CD4-positive, alpha-beta memory T cell (primary cell): Measurements from ENCODE around the gene ABI1. TPM values are rescaled to one million over a fixed set of nuclear protein-coding genes. Genes with fewer than 3 reads are reported as not detected.

ENCODE experiments used
- CTCF ChIA-PET: fragments of 350-600 bp; sonication (Branson Sonifier 250); formaldehyde crosslinking; loops from one replicate; lab custom pipeline; 2021; ENCODE audit warnings: inconsistent platforms; ENCODE audit not compliant: partially characterized antibody; lab: Charles Lee
- POLR2A ChIA-PET: fragments of 350-600 bp; sonication (Branson Sonifier 250); formaldehyde crosslinking; loops from one replicate; lab custom pipeline; 2021; ENCODE audit not compliant: partially characterized antibody; lab: Charles Lee
- DNase-seq, 5 donors: peaks; one replicate each; pipeline versions ENCODE4 v3.0.0 to v3.0.0-alpha.2; 2020 to 2022; ENCODE audit warnings: mixed read lengths in 1 of 5
- H3K27ac ChIP-seq: one replicate; pipeline ENCODE4 v1.7.0; 2013; ENCODE audit warnings: low read depth, low read length
- H3K27me3 ChIP-seq: 2 replicates; pipeline ENCODE4 v1.7.0; 2013; ENCODE audit warnings: mild to moderate bottlenecking, low read length, moderate library complexity; ENCODE audit not compliant: insufficient read depth
- H3K36me3 ChIP-seq: 2 replicates; pipeline ENCODE4 v1.7.0; 2013; ENCODE audit warnings: mild to moderate bottlenecking, low read length, moderate library complexity; ENCODE audit not compliant: insufficient read depth
- H3K4me1 ChIP-seq: 2 replicates; pipeline ENCODE4 v1.7.0; 2013; ENCODE audit warnings: mild to moderate bottlenecking, low read length, moderate library complexity; ENCODE audit not compliant: insufficient read depth
- H3K4me3 ChIP-seq, 2 donors: one replicate each; pipeline ENCODE4 v1.7.0; 2013; ENCODE audit warnings: low read length in 2 of 2, mild to moderate bottlenecking in 1 of 2
- H3K9me3 ChIP-seq, 2 donors: one replicate each; pipeline ENCODE4 v1.7.0; 2013; ENCODE audit warnings: low read length in 2 of 2, control low read depth in 1 of 2; ENCODE audit not compliant: control insufficient read depth in 1 of 2
- H3K27ac Mint-ChIP-seq, 7 donors: one replicate each; pipeline ENCODE4 v1.8.0; 2020 to 2021; ENCODE audit warnings: mixed read lengths in 7 of 7, mild to moderate bottlenecking in 6 of 7, inconsistent platforms in 3 of 7, moderate library complexity in 3 of 7
- H3K27me3 Mint-ChIP-seq, 2 donors: one replicate each; pipeline ENCODE4 v1.8.0; 2020 to 2021; ENCODE audit warnings: mixed read lengths in 2 of 2
- H3K36me3 Mint-ChIP-seq, 2 donors: one replicate each; pipeline ENCODE4 v1.8.0; 2020 to 2021; ENCODE audit warnings: mixed read lengths in 2 of 2, inconsistent platforms in 1 of 2, mild to moderate bottlenecking in 1 of 2
- H3K4me1 Mint-ChIP-seq, 4 donors: one replicate each; pipeline ENCODE4 v1.8.0; 2020 to 2021; ENCODE audit warnings: mixed read lengths in 4 of 4, mild to moderate bottlenecking in 1 of 4
- H3K4me3 Mint-ChIP-seq, 8 donors: one replicate each; pipeline ENCODE4 v1.8.0; 2020 to 2021; ENCODE audit warnings: mixed read lengths in 8 of 8, mild to moderate bottlenecking in 7 of 8, moderate library complexity in 6 of 8, inconsistent platforms in 3 of 8
- H3K9me3 Mint-ChIP-seq, 8 donors: one replicate each; pipeline ENCODE4 v1.8.0; 2020 to 2021; ENCODE audit warnings: mixed read lengths in 8 of 8, mild to moderate bottlenecking in 5 of 8, inconsistent platforms in 3 of 8, moderate library complexity in 1 of 8
- intact Hi-C: fragments of 100-400 bp; cut with micrococcal nuclease; formaldehyde crosslinking; loops from one replicate; pipeline ENCODE4 v1.15.1; 2023
- polyA plus RNA-seq, 2 donors: library from polyadenylated mRNA; unstranded; fragments of 300-500 nt; fragmentation: Illumina TruSeq; gene quantifications; one replicate each; pipeline ENCODE4 v1.2.3, GENCODE V29; 2021
- total RNA-seq, 2 experiments: library from RNA; stranded (reverse); gene quantifications; one replicate each; pipeline ENCODE4 v1.2.3, GENCODE V29; 2021

Gene ABI1
- total and polyA plus RNA-seq, 4 experiments from 2014 or later = 62.2 to 87.6 (median 71.4) TPM

DNA sequence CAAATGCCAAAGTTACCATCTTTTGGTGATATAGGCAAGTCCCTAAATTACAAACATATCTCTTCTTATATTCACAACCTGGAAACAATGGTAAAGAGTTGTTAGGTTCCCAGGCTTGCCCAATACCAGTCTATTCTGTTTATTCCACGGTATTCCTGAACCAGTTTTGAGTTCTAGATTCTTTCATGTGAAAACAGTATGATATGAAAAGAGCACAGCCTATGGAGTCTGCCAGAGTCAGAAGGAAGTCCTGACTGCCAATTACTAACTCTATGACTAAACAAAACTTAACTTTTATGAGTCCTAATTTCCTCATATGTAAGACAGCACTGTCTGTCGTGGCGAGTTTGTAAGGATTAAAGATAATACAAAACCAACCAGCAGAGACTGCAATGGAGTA, 5.6 kb downstream of the ABI1 start:
- peaks cover 88% of the 10 kb centered on the region for H3K4me1 ChIP-seq
- H3K27me3 ChIP-seq = no peaks in the 10 kb centered on the region
- Mint-ChIP-seq H3K4me3 (peak overlapping the region in 3 of 8 donors; percentile 4 to 17 (median 13)), H3K27me3 (no peaks in the 10 kb centered on the region), H3K27ac (no peak overlapping the region), H3K36me3 (peaks cover 14 to 18% of the 10 kb centered on the region in 2 donors), H3K4me1 (peaks cover 44 to 78% (median 63%) of the 10 kb centered on the region in 4 donors), H3K9me3 (peaks cover 0 to 3% (median 0%) of the 10 kb centered on the region in 8 donors)
- DNase-seq = no peak
- ChIA-PET POLR2A (no interaction called here), CTCF (no interaction called here)
- intact Hi-C loops = loop anchor here (5.0 kb wide), 1 partner anchor 33 kb away; no protein-coding TSS in a partner anchor
- H3K4me3 ChIP-seq = no peak overlapping the region
- no peaks in the 10 kb centered on the region for H3K36me3 ChIP-seq
- H3K27ac ChIP-seq = no peak overlapping the region
- H3K9me3 ChIP-seq = no peaks in the 10 kb centered on the region

DNA sequence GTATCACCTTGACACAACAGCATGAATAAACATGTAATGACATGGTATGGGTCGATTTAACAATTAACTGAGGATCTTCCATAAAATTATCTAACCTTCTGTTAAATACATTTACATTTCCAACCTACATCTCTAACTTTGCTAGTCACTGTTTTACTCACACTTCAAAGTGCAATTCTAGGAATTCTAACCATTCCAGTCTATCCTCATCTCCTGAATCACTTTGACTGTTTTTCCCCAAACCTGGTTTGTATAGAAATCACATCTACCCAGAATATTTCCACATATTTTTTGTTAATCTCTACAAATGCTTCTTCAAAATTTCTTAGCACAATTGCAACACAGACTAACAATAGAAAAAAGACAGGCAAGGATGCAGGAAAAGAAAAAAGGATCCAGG, 6.2 kb downstream of the ABI1 start:
- peaks cover 14 to 15% of the 10 kb centered on the region in 2 donors for H3K36me3 Mint-ChIP-seq
- Histone ChIP-seq H3K36me3 (no peaks in the 10 kb centered on the region), H3K9me3 (no peaks in the 10 kb centered on the region), H3K27me3 (no peaks in the 10 kb centered on the region), H3K4me1 (peaks cover 95% of the 10 kb centered on the region), H3K4me3 (no peak overlapping the region), H3K27ac (no peak overlapping the region)
- no peaks in the 10 kb centered on the region for H3K27me3 Mint-ChIP-seq
- POLR2A ChIA-PET = no interaction called here
- DNase-seq = no peak
- peaks cover 46 to 81% (median 66%) of the 10 kb centered on the region in 4 donors for H3K4me1 Mint-ChIP-seq
- intact Hi-C loops = no loop called here
- CTCF ChIA-PET = interaction anchor here (1.0 kb wide), 1 partner anchor 58 kb away, joined by 3 read pairs; no protein-coding TSS in a partner anchor
- peaks cover 0 to 3% (median 0%) of the 10 kb centered on the region in 8 donors for H3K9me3 Mint-ChIP-seq
- peak overlapping the region in 1 of 7 donors; percentile 2 for H3K27ac Mint-ChIP-seq
- peak overlapping the region in 7 of 8 donors; percentile 6 to 66 (median 32) for H3K4me3 Mint-ChIP-seq

DNA sequence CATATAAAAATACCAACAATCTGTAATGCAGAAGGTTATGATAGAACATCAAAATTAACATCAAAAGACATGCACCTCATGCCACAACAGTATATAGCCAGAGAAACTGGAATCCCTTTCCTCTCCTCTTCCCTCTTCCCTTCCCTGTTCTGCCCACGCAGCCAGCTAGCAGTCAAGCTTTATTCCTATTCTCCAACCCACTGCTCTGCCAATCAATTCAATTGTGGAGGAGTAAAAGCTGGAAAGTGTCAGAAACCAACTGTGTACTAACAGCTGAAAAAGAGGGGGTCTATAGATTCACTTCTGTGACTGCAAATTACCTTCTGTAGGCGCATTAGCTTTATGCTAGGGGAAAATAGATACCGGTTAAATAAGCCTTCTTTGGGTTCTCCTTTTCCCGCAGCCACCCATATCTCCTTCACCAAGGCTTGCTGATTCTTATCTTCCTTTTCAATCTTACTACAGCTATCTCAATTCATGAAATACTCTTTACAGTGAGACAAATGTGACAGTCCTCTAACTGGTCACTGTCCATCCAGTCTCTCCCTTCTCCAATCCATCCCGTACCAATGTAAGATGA, 16.3 kb downstream of the ABI1 start:
- POLR2A ChIA-PET = interaction anchor here (1.2 kb wide), 1 partner anchor 15 kb away, joined by 3 read pairs; no protein-coding TSS in a partner anchor
- intact Hi-C loops = loop anchor here (2.0 kb wide), 1 partner anchor 16 kb away; the partner anchor contains the start of gene ABI1

DNA sequence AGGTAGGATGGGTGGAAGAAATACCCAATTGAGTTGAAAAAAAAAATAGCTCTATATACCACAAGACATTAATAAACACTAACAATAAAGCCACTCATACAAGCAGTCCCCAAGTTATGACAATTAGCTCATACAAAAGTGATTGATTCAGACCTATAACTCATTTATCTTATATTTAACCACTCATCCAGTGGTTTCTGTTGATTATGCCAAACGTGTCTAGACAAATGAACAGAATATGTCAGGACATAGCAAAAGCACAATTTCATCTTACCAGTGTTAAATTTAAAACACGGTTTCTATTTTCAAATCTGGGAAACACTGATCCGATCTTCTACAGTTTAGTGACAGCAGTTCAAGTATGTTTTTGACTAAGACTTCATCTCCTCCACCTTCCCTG, 17.0 kb downstream of the ABI1 start:
- H3K27ac ChIP-seq = no peak overlapping the region
- no peak overlapping the region for H3K4me3 ChIP-seq
- Mint-ChIP-seq H3K9me3 (no peaks in the 10 kb centered on the region), H3K4me1 (peaks cover 54 to 79% (median 62%) of the 10 kb centered on the region in 4 donors), H3K4me3 (peak overlapping the region in 6 of 8 donors; percentile 3 to 50 (median 28)), H3K36me3 (peaks cover 9 to 15% of the 10 kb centered on the region in 2 donors), H3K27ac (peak overlapping the region in 6 of 7 donors; percentile 1 to 53 (median 16)), H3K27me3 (no peaks in the 10 kb centered on the region)
- POLR2A ChIA-PET = interaction anchor here (1.2 kb wide), 1 partner anchor 16 kb away, joined by 3 read pairs; no protein-coding TSS in a partner anchor
- no peaks in the 10 kb centered on the region for H3K9me3 ChIP-seq
- peaks cover 84% of the 10 kb centered on the region for H3K4me1 ChIP-seq
- H3K27me3 ChIP-seq = no peaks in the 10 kb centered on the region
- intact Hi-C loops = loop anchor here (2.0 kb wide), 1 partner anchor 17 kb away; the partner anchor contains the start of gene ABI1
- CTCF ChIA-PET = interaction anchor here (1.3 kb wide), 1 partner anchor 118 kb away, joined by 5 read pairs; no protein-coding TSS in a partner anchor
- no peaks in the 10 kb centered on the region for H3K36me3 ChIP-seq
- no peak for DNase-seq

More for the DNA sequence above, 16.3 kb downstream of the ABI1 start:
- H3K4me3 Mint-ChIP-seq = peak overlapping the region in 5 of 8 donors; percentile 1 to 57 (median 13)
- Histone ChIP-seq H3K4me3 (no peak overlapping the region), H3K9me3 (no peaks in the 10 kb centered on the region), H3K4me1 (peaks cover 81% of the 10 kb centered on the region), H3K27me3 (no peaks in the 10 kb centered on the region), H3K36me3 (no peaks in the 10 kb centered on the region), H3K27ac (no peak overlapping the region)
- no peaks in the 10 kb centered on the region for H3K9me3 Mint-ChIP-seq
- H3K4me1 Mint-ChIP-seq = peaks cover 52 to 76% (median 60%) of the 10 kb centered on the region in 4 donors
- no peaks in the 10 kb centered on the region for H3K27me3 Mint-ChIP-seq
- H3K27ac Mint-ChIP-seq = peak overlapping the region in 5 of 7 donors; percentile 1 to 74 (median 23)
- peaks cover 9 to 12% of the 10 kb centered on the region in 2 donors for H3K36me3 Mint-ChIP-seq
- no peak for DNase-seq
- CTCF ChIA-PET = interaction anchor here (1.3 kb wide), 1 partner anchor 119 kb away, joined by 5 read pairs; no protein-coding TSS in a partner anchor

DNA sequence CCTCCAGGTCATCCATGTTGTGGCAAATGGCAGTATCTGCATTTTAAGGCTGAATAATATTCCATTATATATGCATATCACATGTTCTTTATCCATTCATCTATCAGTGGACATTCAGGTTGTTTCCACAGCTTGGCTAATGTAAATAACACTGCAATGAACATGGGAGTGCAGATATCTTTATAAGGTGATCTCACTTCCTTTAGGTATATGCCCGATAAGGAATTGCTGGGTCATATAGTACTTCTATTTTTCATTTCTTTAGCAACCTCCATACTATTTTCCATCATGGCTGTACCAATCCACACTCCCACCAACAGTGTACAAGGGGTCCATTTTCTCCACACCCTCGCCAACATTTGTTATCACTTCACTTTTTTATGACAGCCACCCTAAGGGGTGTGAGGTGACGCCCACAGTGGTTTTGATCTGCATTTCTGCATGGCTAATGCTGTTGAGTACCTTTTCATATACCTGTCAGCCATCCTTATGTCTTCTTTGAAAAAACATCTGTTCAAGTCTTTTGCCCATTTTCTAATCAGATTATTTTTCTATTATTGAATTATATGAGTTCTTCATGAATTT, 18.9 kb downstream of the ABI1 start:
- peaks cover 63 to 92% (median 75%) of the 10 kb centered on the region in 4 donors for H3K4me1 Mint-ChIP-seq
- intact Hi-C loops = no loop called here
- POLR2A ChIA-PET = no interaction called here
- no peak overlapping the region for H3K27ac ChIP-seq
- no peaks in the 10 kb centered on the region for H3K36me3 ChIP-seq
- H3K4me1 ChIP-seq = peaks cover 89% of the 10 kb centered on the region
- H3K9me3 Mint-ChIP-seq = no peaks in the 10 kb centered on the region
- no peaks in the 10 kb centered on the region for H3K27me3 Mint-ChIP-seq
- peaks cover 9 to 20% of the 10 kb centered on the region in 2 donors for H3K36me3 Mint-ChIP-seq
- peak overlapping the region in 4 of 8 donors; percentile 5 to 77 (median 39) for H3K4me3 Mint-ChIP-seq
- CTCF ChIA-PET = interaction anchor here (0.6 to 1.0 kb wide), 2 partner anchors 10 to 115 kb away, joined by 3 to 4 read pairs; no protein-coding TSS in a partner anchor
- peak overlapping the region in 3 of 7 donors; percentile 9 to 66 (median 17) for H3K27ac Mint-ChIP-seq
- no peaks in the 10 kb centered on the region for H3K9me3 ChIP-seq
- H3K4me3 ChIP-seq = no peak overlapping the region
- no peak for DNase-seq
- no peaks in the 10 kb centered on the region for H3K27me3 ChIP-seq

DNA sequence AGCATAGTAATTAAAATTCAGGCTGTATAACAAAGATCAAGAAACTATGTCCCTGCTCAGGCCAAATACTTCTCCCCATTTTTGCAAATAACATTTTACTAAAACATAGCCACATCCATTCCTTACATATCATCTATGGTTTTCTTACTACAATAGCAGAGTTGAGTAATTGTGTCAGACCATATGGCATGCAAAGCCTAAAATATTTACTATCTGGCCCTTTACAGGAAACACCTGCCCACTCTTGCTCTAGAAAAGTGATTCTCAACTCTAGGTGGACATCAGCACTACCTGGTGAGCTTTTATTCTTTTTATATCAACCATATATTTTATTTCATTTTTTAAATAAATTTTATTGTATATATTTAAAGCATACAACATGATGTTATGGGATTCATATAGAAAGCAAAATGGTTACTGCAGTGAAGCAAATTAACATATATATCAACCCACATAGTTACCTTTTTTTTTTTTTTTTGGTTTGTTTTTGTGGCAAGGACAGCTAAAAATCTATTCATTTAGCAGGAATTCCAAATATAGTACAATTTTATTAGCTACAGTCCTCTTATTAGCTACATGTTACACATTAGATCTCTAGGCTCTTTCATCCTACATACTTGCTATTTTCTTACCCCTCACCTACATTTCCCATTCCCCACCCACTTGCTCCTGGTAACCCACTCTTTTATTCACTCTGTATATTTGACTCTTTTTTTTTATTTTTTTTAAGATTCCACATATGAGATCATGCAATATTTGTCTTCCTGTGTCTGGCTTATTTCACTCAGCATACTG, 19.6 kb downstream of the ABI1 start:
- ChIA-PET CTCF (interaction anchor here (0.6 to 1.0 kb wide), 2 partner anchors 11 to 114 kb away, joined by 3 to 4 read pairs; no protein-coding TSS in a partner anchor), POLR2A (no interaction called here)
- intact Hi-C loops = no loop called here
- DNase-seq = no peak
- Histone ChIP-seq H3K36me3 (no peaks in the 10 kb centered on the region), H3K4me3 (no peak overlapping the region), H3K27me3 (no peaks in the 10 kb centered on the region), H3K4me1 (peaks cover 82% of the 10 kb centered on the region), H3K9me3 (no peaks in the 10 kb centered on the region), H3K27ac (no peak overlapping the region)
- H3K9me3 Mint-ChIP-seq = peaks cover 0 to 1% (median 0%) of the 10 kb centered on the region in 8 donors
- H3K27ac Mint-ChIP-seq = peak overlapping the region in 5 of 7 donors; percentile 5 to 66 (median 12)
- H3K27me3 Mint-ChIP-seq = no peaks in the 10 kb centered on the region
- H3K36me3 Mint-ChIP-seq = peaks cover 14 to 22% of the 10 kb centered on the region in 2 donors
- peak overlapping the region in 5 of 8 donors; percentile 5 to 77 (median 30) for H3K4me3 Mint-ChIP-seq
- peaks cover 62 to 91% (median 75%) of the 10 kb centered on the region in 4 donors for H3K4me1 Mint-ChIP-seq
